Germinal center (tissue), 1 donor: ENCODE data around the gene ARHGAP22.
A peak's percentile ranks its signal among the peaks of the same experiment; 100 is the strongest.

Experiments
- DNase-seq: peaks from one replicate; pipeline ENCODE4 v3.0.0; 2012; ENCODE audit warnings: mixed read lengths, low spot score

The ARHGAP22 gene

GRCh38 chr10:48587819-48588218 lies 17.1 kb downstream of the ARHGAP22 start:
- DNase-seq, result no peak

- DNase-seq, result no peak
These were observed 17.8 kb downstream of the ARHGAP22 start for GRCh38 chr10:48587101-48587500.

GRCh38 chr10:48582970-48583369 lies 21.9 kb downstream of the ARHGAP22 start:
- DNase-seq, result no peak

GRCh38 chr10:48580236-48580635 lies 24.6 kb downstream of the ARHGAP22 start:
- DNase-seq, result no peak

- DNase-seq, result no peak
These were observed 25.5 kb downstream of the ARHGAP22 start for GRCh38 chr10:48579251-48579960.

- peak; percentile 69 for DNase-seq
These were observed 27.7 kb downstream of the ARHGAP22 start for GRCh38 chr10:48577158-48577557.

- no peak for DNase-seq
These were observed 28.4 kb downstream of the ARHGAP22 start for GRCh38 chr10:48576501-48576900.

- no peak for DNase-seq
These were observed 29.0 kb downstream of the ARHGAP22 start for GRCh38 chr10:48575901-48576300.

- no peak for DNase-seq
These were observed 30.0 kb downstream of the ARHGAP22 start for GRCh38 chr10:48574817-48575380.

GRCh38 chr10:48574322-48574796 lies 30.5 kb downstream of the ARHGAP22 start:
- DNase-seq, result peak; percentile 70

- DNase-seq, result no peak
These were observed 31.8 kb downstream of the ARHGAP22 start for GRCh38 chr10:48573045-48573444.

- no peak for DNase-seq
These were observed 32.5 kb downstream of the ARHGAP22 start for GRCh38 chr10:48572414-48572813.

- no peak for DNase-seq
These were observed 36.3 kb downstream of the ARHGAP22 start for GRCh38 chr10:48568546-48568945.

GRCh38 chr10:48568131-48568530 lies 36.7 kb downstream of the ARHGAP22 start:
- no peak for DNase-seq

- DNase-seq, result no peak
These were observed 37.5 kb downstream of the ARHGAP22 start for GRCh38 chr10:48567346-48567745.

- no peak for DNase-seq
These were observed 40.3 kb downstream of the ARHGAP22 start for GRCh38 chr10:48564466-48565160.

GRCh38 chr10:48557511-48558123 lies 47.3 kb downstream of the ARHGAP22 start:
- no peak for DNase-seq

GRCh38 chr10:48556713-48557112 lies 48.2 kb downstream of the ARHGAP22 start:
- no peak for DNase-seq

- DNase-seq, result no peak
These were observed 48.8 kb downstream of the ARHGAP22 start for GRCh38 chr10:48556065-48556464.

GRCh38 chr10:48555310-48556042 lies 49.4 kb downstream of the ARHGAP22 start:
- DNase-seq, result no peak

GRCh38 chr10:48554656-48555055 lies 50.2 kb downstream of the ARHGAP22 start:
- DNase-seq, result no peak

- no peak for DNase-seq
These were observed 50.6 kb downstream of the ARHGAP22 start for GRCh38 chr10:48554246-48554645.
